Thymus (tissue), 11 donors: ENCODE results near the gene C5orf15. TPM values are rescaled to one million over a fixed set of nuclear protein-coding genes. Genes with fewer than 3 reads are reported as not detected.

Experiments used
- DNase-seq, 9 donors: peaks; one replicate each; pipeline ENCODE4 v3.0.0-alpha.2; 2013; ENCODE audit warnings: low spot score in 9 of 9, low read depth in 6 of 9, missing footprints in 1 of 9
- H3K27ac ChIP-seq, 2 donors: one replicate each; pipeline ENCODE4 v1.5.1; 2013; ENCODE audit warnings: control low read depth in 1 of 2, low read depth in 1 of 2, low read length in 1 of 2, mild to moderate bottlenecking in 1 of 2, moderate library complexity in 1 of 2
- H3K27me3 ChIP-seq, 2 donors: one replicate each; pipeline ENCODE4 v1.5.1; 2013; ENCODE audit warnings: low read length in 1 of 2; ENCODE audit not compliant: control insufficient read depth in 2 of 2, insufficient read depth in 1 of 2
- H3K36me3 ChIP-seq, 2 donors: one replicate each; pipeline ENCODE4 v1.5.1; 2013; ENCODE audit warnings: low read length in 1 of 2, mild to moderate bottlenecking in 1 of 2, moderate library complexity in 1 of 2; ENCODE audit not compliant: control insufficient read depth in 2 of 2, insufficient read depth in 2 of 2
- H3K4me1 ChIP-seq, 2 donors: one replicate each; pipeline ENCODE4 v1.5.1; 2013; ENCODE audit warnings: low read length in 2 of 2; ENCODE audit not compliant: control insufficient read depth in 2 of 2, insufficient read depth in 2 of 2
- H3K4me3 ChIP-seq, 2 donors: one replicate each; pipeline ENCODE4 v1.5.1; 2013; ENCODE audit warnings: low read length in 2 of 2, control low read depth in 1 of 2, mild to moderate bottlenecking in 1 of 2
- H3K9me3 ChIP-seq, 2 donors: one replicate each; pipeline ENCODE4 v1.5.1; 2013; ENCODE audit warnings: low read length in 1 of 2, mild to moderate bottlenecking in 1 of 2; ENCODE audit not compliant: control insufficient read depth in 2 of 2, insufficient read depth in 1 of 2
- WGBS: extraction: QIAGEN DNeasy Blood & Tissue Kit; methylation state at CpG from one replicate; pipeline ENCODE4 v1.1.7; 2013; 5-methylcytosine and 5-hydroxymethylcytosine counted together
- polyA plus RNA-seq: library from polyadenylated mRNA; stranded (reverse); fragments of 200-250 nt; gene quantifications from one replicate; pipeline ENCODE4 v1.2.3, GENCODE V29; 2013
- total RNA-seq: library from RNA; stranded (reverse); fragments of 120-200 nt; gene quantifications from one replicate; pipeline ENCODE4 v1.2.4, GENCODE V29; 2013
- donor health status: healthy.

C5orf15 gene
- total and polyA plus RNA-seq, 2 donors = 39.1 to 50.8 TPM

DNA sequence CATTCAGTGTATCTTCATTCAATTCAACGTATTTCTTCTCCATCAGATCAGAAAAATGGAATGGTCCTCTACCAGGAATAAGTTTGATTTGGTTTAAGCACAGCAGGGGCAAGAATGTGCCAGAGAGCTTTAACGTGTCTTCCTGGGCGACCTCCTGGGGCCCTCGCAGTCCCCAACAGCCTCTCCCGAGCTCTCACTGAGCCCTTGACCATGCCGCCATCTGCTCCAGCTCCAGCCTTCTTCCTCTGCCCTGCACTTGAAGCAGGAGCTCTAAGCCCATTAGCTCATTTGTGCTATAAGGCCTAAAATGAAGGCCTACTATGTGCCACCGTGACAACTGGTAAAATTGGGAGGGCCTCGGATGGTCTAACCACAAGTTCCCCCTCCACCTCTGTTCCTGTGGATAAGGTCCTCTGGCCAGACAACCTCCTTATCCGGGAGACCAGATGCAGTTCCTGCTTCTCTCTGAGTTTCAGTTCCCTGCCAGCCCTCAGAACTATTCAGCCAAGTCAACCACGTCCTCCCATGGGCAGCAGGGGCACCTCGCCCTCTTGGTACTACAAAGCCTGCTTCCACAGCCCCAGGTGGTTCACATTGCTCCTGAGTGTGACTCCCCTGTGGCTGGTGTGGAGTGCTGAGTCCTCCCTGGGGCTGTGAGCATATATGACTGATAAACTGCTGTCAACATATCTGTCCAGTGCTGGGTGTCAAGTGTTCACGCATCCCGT, 35.8 kb downstream of the C5orf15 start:
- peak in 2 of 9 donors; percentile 6 to 29 for DNase-seq

DNA sequence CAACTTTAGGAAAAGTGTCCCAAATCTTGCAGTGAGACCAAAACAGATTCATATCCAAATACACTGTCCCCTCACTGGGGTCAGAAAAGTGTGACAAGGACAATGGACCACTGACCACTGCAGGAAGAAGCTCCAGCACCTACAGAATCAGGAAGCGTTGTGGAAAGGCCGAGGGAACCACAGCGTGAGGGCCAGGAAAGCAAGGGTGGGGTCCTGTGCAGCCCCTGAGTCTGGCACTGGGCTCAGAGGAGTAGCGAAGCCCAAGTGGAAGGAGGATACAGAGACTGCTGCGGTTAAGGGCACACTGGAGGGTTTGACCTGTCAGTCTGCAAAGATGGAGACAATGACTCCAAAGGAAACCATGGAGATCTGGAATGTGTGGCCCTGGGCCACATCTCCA, 36.9 kb downstream of the C5orf15 start:
- no peak for DNase-seq
- no peaks in the 10 kb centered on the region for H3K27me3 ChIP-seq
- H3K4me1 ChIP-seq = peaks cover 11 to 37% of the 10 kb centered on the region in 2 donors
- H3K9me3 ChIP-seq = peaks cover 0 to 13% of the 10 kb centered on the region in 2 donors
- no peak overlapping the region for H3K27ac ChIP-seq
- 97% methylated on average over 5 of the region's 5 CpGs for WGBS
- no peaks in the 10 kb centered on the region for H3K36me3 ChIP-seq
- no peak overlapping the region for H3K4me3 ChIP-seq

More for the DNA sequence above, 35.8 kb downstream of the C5orf15 start:
- Histone ChIP-seq H3K27me3 (no peaks in the 10 kb centered on the region), H3K36me3 (no peaks in the 10 kb centered on the region), H3K4me1 (peaks cover 11 to 37% of the 10 kb centered on the region in 2 donors), H3K4me3 (no peak overlapping the region), H3K9me3 (peaks cover 0 to 15% of the 10 kb centered on the region in 2 donors), H3K27ac (peak overlapping the region in 1 of 2 donors; percentile 32)
- WGBS = 63% methylated on average over 13 of the region's 13 CpGs

DNA sequence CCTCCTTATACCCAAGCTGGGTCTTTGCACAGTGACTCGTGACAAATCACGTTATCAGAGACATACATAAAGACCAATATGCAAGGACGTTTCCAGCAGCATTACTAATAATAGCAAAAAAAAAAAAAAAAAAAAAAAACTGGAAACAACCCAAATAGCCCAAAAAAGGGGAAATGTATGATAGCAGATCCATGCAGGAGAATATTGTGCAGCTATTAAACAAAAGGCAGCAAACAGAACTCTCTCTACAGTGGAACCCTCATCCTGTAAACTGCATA, 37.7 kb downstream of the C5orf15 start:
- no peak overlapping the region for H3K4me3 ChIP-seq
- peaks cover 11 to 37% of the 10 kb centered on the region in 2 donors for H3K4me1 ChIP-seq
- H3K27me3 ChIP-seq = no peaks in the 10 kb centered on the region
- H3K36me3 ChIP-seq = no peaks in the 10 kb centered on the region
- DNase-seq = no peak
- H3K27ac ChIP-seq = no peak overlapping the region
- WGBS = 65% methylated on average over 3 of the region's 3 CpGs
- peaks cover 0 to 5% of the 10 kb centered on the region in 2 donors for H3K9me3 ChIP-seq

DNA sequence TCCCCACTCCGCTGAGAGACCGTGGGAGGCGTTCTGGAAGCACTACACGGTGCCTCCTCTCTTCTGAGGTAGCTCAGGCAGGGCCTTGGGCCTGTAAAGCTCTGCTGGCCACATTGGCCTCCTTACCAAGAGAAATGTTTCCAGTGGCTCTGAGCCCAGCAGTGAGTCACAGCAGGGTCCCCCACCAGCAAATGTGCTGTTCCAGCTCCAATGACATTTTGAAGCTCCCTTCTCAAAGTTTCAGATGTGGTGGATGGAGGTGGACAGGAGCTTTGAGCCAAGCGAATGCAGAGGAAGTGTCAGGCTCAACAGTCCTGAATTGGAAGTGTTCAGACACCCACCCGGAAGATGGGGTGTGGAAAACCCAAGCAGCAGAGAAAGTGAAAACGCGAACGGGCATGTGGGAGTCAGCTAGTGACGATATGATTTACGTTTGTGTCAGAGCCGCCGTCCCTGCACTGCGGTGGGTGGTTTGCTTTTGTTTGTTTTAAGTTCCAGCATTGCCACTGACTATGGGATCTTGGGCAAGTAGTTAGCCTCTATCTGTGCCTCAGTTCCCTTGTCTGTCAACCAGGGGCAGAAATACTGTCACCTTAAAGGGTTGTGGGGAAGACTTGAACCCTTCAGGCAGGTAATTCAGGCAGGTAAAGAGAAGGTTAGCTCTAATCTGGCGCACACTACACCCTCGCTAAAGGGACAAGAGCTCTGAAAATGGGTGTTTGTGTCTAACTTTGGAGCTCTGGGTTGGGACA, 38.2 kb downstream of the C5orf15 start:
- H3K27ac ChIP-seq = no peak overlapping the region
- DNase-seq = peak in 4 of 9 donors; percentile 21 to 59 (median 26)
- H3K9me3 ChIP-seq = no peaks in the 10 kb centered on the region

DNA sequence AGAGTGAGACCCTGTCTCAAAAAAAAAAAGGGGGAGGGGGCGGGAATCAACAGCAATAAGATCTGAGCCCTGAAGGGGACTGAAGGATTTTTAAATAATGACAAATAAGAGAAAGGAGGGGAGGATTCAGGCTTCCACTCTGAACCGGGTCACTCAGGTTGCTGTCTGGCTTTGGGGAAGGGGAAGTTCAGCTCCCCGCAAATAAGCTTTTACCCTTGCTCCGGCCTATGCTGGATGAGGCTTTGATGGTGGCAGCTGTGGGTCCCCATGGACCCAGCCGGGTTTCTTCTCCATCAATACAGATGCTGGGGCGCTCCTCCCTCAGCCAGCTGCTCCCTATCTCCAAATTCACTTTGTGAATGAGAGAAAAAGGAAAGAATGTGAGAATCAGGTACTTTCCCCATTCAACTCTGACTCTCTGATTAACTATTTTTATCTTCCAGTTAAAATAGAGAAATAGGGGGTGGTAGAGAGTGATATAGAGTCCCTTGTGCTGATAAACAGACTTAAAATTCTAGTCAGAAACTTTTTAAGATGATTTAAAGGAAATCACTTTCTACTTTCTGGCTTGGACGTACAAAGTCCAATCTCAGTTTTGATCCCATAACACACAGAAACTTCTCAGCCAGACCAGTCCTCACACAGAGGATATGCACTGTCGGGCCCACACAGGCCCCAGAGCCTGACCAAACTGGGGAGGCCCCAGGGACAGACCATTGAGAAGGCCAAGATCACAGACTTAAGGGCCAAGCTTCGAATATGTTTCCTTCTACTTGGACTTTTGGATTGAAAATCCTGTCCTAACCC, 39.6 kb downstream of the C5orf15 start:
- Histone ChIP-seq H3K36me3 (no peaks in the 10 kb centered on the region), H3K27me3 (no peaks in the 10 kb centered on the region), H3K4me1 (peaks cover 10 to 30% of the 10 kb centered on the region in 2 donors), H3K4me3 (no peak overlapping the region), H3K9me3 (no peaks in the 10 kb centered on the region), H3K27ac (no peak overlapping the region)
- 86% methylated on average over 9 of the region's 9 CpGs for WGBS
- no peak for DNase-seq

More for the DNA sequence above, 38.2 kb downstream of the C5orf15 start:
- WGBS = 52% methylated on average over 16 of the region's 16 CpGs
- Histone ChIP-seq H3K4me3 (no peak overlapping the region), H3K4me1 (peaks cover 11 to 37% of the 10 kb centered on the region in 2 donors), H3K36me3 (no peaks in the 10 kb centered on the region), H3K27me3 (no peaks in the 10 kb centered on the region)

DNA sequence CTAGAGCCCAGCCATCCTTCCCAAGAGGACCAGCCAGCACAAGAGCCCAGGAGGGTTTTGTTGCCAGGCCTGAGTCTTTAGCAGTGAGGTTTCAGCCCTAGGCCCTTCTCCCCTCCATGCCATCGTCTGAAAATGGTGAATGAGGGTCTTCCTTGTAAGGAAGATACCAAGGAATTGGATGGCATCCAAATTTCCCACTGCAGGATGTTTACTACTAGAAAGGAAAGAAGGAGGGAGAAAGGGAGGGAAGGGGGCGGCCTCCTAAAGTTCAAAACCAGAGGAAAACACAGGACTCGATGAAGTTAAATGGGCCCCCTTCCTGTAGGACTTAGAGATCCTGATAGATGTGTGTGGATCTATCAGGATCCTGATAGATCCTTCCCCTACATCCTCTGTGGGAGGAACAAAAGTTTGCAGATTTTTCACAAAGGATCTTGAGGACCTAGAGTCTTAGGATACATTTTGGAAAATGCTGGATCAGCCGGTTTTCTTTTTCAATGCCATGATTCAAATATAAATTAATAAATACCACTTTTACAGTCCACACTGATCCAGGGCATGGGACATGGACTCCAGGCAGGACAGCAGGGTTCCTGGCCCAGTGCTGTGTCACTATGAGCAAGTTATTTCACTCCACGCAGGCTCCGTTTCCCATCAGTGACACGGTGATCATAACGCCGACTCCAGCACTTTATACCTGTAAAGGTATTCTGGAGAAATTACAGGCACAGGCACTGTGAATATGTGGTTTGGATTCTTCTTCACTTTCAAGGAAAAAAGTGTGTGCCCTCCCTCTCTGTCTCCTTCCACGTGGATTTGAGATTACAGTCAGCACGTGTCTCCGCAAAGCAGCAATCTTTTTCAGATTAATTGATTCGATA, 40.9 kb downstream of the C5orf15 start:
- DNase-seq = no peak
- WGBS = 88% methylated on average over 13 of the region's 13 CpGs
- Histone ChIP-seq H3K27me3 (no peaks in the 10 kb centered on the region), H3K4me1 (peaks cover 0 to 17% of the 10 kb centered on the region in 2 donors), H3K4me3 (no peak overlapping the region), H3K36me3 (no peaks in the 10 kb centered on the region), H3K9me3 (no peaks in the 10 kb centered on the region), H3K27ac (no peak overlapping the region)

DNA sequence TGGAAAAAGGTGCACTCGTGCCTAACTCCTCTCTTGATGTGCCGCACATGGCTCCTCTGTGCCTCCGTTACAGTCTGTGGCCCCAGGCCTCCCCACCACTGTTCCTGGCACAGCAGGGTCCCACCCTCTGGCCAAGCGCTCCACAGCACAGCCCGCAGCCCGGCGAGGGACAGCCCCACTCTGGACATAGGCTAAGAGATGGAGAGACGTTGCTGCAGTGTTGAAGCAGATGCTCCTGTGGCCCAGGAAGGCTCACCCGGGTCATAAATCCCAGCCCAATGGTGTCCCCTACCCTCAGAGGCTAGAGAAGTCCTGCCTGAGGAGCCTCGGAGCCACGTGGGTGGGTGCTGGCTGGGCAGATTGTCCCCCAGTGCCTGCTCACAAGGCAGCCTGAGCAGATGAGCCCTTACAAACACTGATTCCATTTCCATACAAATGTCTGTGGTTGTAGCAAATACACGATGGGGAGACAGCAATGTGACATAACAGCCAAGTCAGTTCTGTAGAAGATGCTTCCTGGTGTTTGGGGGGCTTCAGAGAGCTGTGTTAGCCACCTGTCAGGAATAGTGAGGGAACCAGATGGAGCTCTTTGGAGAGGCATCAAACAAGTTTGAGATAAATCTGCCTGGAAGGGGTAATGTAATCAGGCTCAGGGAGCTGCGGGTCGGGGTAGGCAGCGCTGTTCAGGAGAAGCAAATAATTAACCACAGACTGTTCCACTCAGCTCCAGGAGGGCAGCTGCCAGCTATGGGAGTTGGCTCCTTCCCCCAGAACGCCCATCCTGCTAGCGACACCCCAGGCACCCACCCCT, 41.7 kb downstream of the C5orf15 start:
- Histone ChIP-seq H3K27me3 (no peaks in the 10 kb centered on the region), H3K9me3 (no peaks in the 10 kb centered on the region), H3K4me1 (peaks cover 0 to 16% of the 10 kb centered on the region in 2 donors), H3K27ac (no peak overlapping the region), H3K4me3 (no peak overlapping the region), H3K36me3 (no peaks in the 10 kb centered on the region)
- 95% methylated on average over 17 of the region's 17 CpGs for WGBS
- no peak for DNase-seq
